HCT116 (cell line): Measurements from ENCODE around the gene PAX7. TPM values are rescaled to one million over a fixed set of nuclear protein-coding genes. Genes with fewer than 3 reads are reported as not detected.

Experiments
- ATAC-seq: fragments of 200-7000 bp; cut with Tn5 transposase; 2 replicates; pipeline ENCODE4 v1.9.1; 2020; ENCODE audit warnings: mild to moderate bottlenecking, moderate library complexity
- BruUV-seq: library from RNA; stranded (reverse); fragments of 400-500 nt; replicated peaks from 2 replicates; lab custom pipeline; 2021; lab: Mats Ljungman, UMichigan
- CTCF ChIA-PET: fragments of 300-600 bp; sonication (Branson Sonifier 250); formaldehyde crosslinking; loops from one replicate; lab custom pipeline; 2021; ENCODE audit warnings: antibody characterized with exemption; lab: Charles Lee
- POLR2A ChIA-PET: fragments of 300-600, 350-600 bp; sonication (Branson Sonifier 250); formaldehyde crosslinking; loops from one replicate; lab custom pipeline; 2021; ENCODE audit warnings: antibody characterized with exemption; lab: Charles Lee
- RAD21 ChIA-PET, 2 experiments: fragments of 300-600 bp; sonication (Branson Sonifier 250); formaldehyde crosslinking; loops; one replicate each; lab custom pipeline; 2023; ENCODE audit warnings: low total read pairs in 2 of 2; ENCODE audit not compliant: uncharacterized antibody in 2 of 2, unreplicated experiment in 2 of 2, low non-redundant PET in 1 of 2; lab: Charles Lee
- DNase-seq: peaks from one replicate; pipeline ENCODE4 v3.0.0-alpha.2; 2010; ENCODE audit warnings: low read depth, low spot score
- H2AFZ ChIP-seq: fragments of 200-600 bp; shearing (Covaris generic), sonication (generic); 2 replicates; pipeline ENCODE4 v1.6.1; 2017; ENCODE audit warnings: low read depth, mixed run types, mixed read lengths, antibody characterized with exemption, low read length; ENCODE audit not compliant: poor library complexity, severe bottlenecking
- H3K27ac ChIP-seq: 2 replicates; pipeline ENCODE4 v1.5.1; 2012; ENCODE audit warnings: low read depth, low read length
- H3K27me3 ChIP-seq: fragments of 200-600 bp; sonication (generic); 2 replicates; pipeline ENCODE4 v1.6.1; 2016; ENCODE audit warnings: mixed run types, low read length, mixed read lengths; ENCODE audit not compliant: insufficient read depth
- H3K36me3 ChIP-seq, 2 experiments: fragments of 200-500 bp in 1 of 2; fragments of 200-600 bp in 1 of 2; sonication (Bioruptor generic) in 1 of 2; sonication (generic) in 1 of 2; 2 replicates each; pipeline versions ENCODE4 v1.5.1 to v1.6.1; 2014 to 2016; ENCODE audit warnings: low read length in 2 of 2, inconsistent platforms in 1 of 2, mixed read lengths in 1 of 2, mixed run types in 1 of 2; ENCODE audit not compliant: insufficient read depth in 2 of 2, control insufficient read depth in 1 of 2
- H3K4me1 ChIP-seq, 2 experiments: fragments of 200-600 bp in 1 of 2; sonication (generic) in 1 of 2; 2 replicates each; pipeline versions ENCODE4 v1.5.1 to v1.6.1; 2012 to 2017; ENCODE audit warnings: low read length in 2 of 2, inconsistent platforms in 1 of 2, mild to moderate bottlenecking in 1 of 2, mixed read lengths in 1 of 2, mixed run types in 1 of 2, moderate library complexity in 1 of 2; ENCODE audit not compliant: insufficient read depth in 2 of 2, control insufficient read depth in 1 of 2
- H3K4me2 ChIP-seq: fragments of 200-600 bp; sonication (generic); 2 replicates; pipeline ENCODE4 v1.6.1; 2017; ENCODE audit warnings: mixed run types, low read length, mixed read lengths
- H3K4me3 ChIP-seq, 2 experiments: fragments of 200-600 bp in 1 of 2; sonication (generic) in 1 of 2; replicated peaks in 1 of 2; 2 replicates each; pipeline ENCODE4 v1.5.1; 2011 to 2016; ENCODE audit warnings: low read length in 2 of 2, control low read depth in 1 of 2, low read depth in 1 of 2, mild to moderate bottlenecking in 1 of 2, mixed read lengths in 1 of 2, mixed run types in 1 of 2
- H3K79me2 ChIP-seq: fragments of 200-600 bp; sonication (generic); 2 replicates; pipeline ENCODE4 v1.6.1; 2017; ENCODE audit warnings: mild to moderate bottlenecking, mixed run types, low read length, moderate library complexity, mixed read lengths; ENCODE audit not compliant: insufficient read depth
- H3K9ac ChIP-seq: fragments of 200-600 bp; sonication (generic); 2 replicates; pipeline ENCODE4 v1.6.1; 2016; ENCODE audit warnings: low read length, mixed read lengths
- H3K9me2 ChIP-seq: fragments of 200-600 bp; sonication (generic), shearing (Covaris generic); 2 replicates; pipeline ENCODE4 v1.6.1; 2017; ENCODE audit warnings: mixed run types, mild to moderate bottlenecking, moderate library complexity; ENCODE audit not compliant: insufficient read depth
- H3K9me3 ChIP-seq, 2 experiments: fragments of 200-500 bp in 1 of 2; fragments of 200-600 bp in 1 of 2; sonication (Bioruptor generic) in 1 of 2; sonication (generic) in 1 of 2; 2 replicates each; pipeline ENCODE4 v1.6.1; 2014 to 2017; ENCODE audit warnings: low read length in 2 of 2, mixed read lengths in 2 of 2, inconsistent platforms in 1 of 2, low read depth in 1 of 2, mild to moderate bottlenecking in 1 of 2, mixed run types in 1 of 2, moderate library complexity in 1 of 2; ENCODE audit not compliant: control insufficient read depth in 1 of 2, insufficient read depth in 1 of 2
- H4K20me1 ChIP-seq: fragments of 200-600 bp; sonication (generic), shearing (Covaris generic); 2 replicates; pipeline ENCODE4 v1.6.1; 2017; ENCODE audit warnings: mixed run types, mild to moderate bottlenecking, moderate library complexity; ENCODE audit not compliant: insufficient read depth
- CEBPB ChIP-seq: IDR thresholded peaks from 2 replicates; pipeline ENCODE4 v1.6.1; 2012; ENCODE audit warnings: low read depth
- EGR1 ChIP-seq: IDR thresholded peaks from 2 replicates; pipeline ENCODE4 v1.6.1; 2012; ENCODE audit warnings: low read depth
- POLR2A ChIP-seq: IDR thresholded peaks from 2 replicates; pipeline ENCODE4 v1.7.0; 2011; ENCODE audit warnings: borderline replicate concordance; ENCODE audit not compliant: insufficient read depth, insufficient read length; ENCODE audit errors: extremely low read depth
- SP1 ChIP-seq: IDR thresholded peaks from 2 replicates; pipeline ENCODE4 v1.6.1; 2012; ENCODE audit warnings: low read depth
- TCF7L2 ChIP-seq: IDR thresholded peaks from 2 replicates; pipeline ENCODE4 v1.7.0; 2011; ENCODE audit warnings: borderline replicate concordance, inconsistent platforms; ENCODE audit not compliant: insufficient read depth, insufficient read length; ENCODE audit errors: extremely low read depth
- intact Hi-C: fragments of 100-400 bp; cut with micrococcal nuclease; formaldehyde crosslinking; loops from 2 replicates; pipeline ENCODE4 v1.10.0; 2022
- total RNA-seq: library from RNA; stranded (reverse); gene quantifications from one replicate; pipeline ENCODE4 v1.2.1, GENCODE V29; 2021; ENCODE audit not compliant: unreplicated experiment
- TF ChIP-seq, protein P1 (sequence below): IDR thresholded peaks from 2 replicates; pipeline ENCODE4 v1.6.1; 2012
- TF ChIP-seq, protein P2 (sequence below): IDR thresholded peaks from 2 replicates; pipeline ENCODE4 v1.6.1; 2011; ENCODE audit warnings: mild to moderate bottlenecking, low read length, moderate library complexity; ENCODE audit not compliant: insufficient replicate concordance; ENCODE audit errors: extremely low read depth
- TF ChIP-seq, protein P3 (sequence below): IDR thresholded peaks from 2 replicates; pipeline ENCODE4 v1.6.1; 2012; ENCODE audit warnings: low read depth

The PAX7 gene
- total RNA-seq, 1 experiment from 2014 or later = not detected

DNA sequence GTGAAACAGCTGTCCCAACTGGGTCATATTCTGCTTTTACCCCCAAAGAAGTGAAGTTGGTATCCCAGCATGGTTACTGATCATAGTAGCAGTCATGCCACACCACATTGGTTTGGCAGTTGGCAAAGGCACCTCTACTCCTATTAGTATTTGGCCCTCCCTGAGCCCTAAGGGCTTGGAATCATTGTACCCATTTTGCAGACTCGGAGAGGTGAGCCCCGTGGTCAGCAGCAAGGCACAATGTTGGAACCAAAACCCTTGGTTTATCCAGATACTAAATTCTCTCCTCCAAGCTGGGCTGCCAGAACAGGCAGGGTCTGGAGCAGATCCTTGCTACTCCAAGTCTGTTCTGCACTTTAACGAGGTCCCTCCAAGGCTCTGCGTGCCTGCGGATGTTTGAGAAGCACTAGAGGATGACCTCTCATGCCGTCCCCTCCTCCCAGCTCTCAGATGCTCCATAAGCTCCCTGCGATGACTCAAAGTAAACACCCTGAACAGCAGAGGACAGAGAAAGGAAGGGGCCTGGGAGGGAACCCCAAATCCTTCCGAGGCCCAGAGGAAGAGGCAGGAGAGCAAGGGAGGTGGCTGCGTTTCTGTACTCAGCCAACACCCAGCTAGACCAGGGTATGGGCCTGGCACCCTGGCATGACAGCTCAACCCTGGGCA, 89.3 kb downstream of the PAX7 start:
- ChIA-PET POLR2A (no interaction called here), CTCF (no interaction called here)

More for the DNA sequence above, 89.3 kb downstream of the PAX7 start:
- H3K27me3 ChIP-seq = peaks cover 13% of the 10 kb centered on the region; the same call in 1 of the 2 replicates
- no peaks in the 10 kb centered on the region for H3K79me2 ChIP-seq
- TF ChIP-seq POLR2A (no peak), SP1 (no peak), CEBPB (no peak), EGR1 (no peak), TCF7L2 (no peak)
- TF ChIP-seq, protein P1, sequence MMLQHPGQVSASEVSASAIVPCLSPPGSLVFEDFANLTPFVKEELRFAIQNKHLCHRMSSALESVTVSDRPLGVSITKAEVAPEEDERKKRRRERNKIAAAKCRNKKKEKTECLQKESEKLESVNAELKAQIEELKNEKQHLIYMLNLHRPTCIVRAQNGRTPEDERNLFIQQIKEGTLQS = no peak
- TF ChIP-seq, protein P2, sequence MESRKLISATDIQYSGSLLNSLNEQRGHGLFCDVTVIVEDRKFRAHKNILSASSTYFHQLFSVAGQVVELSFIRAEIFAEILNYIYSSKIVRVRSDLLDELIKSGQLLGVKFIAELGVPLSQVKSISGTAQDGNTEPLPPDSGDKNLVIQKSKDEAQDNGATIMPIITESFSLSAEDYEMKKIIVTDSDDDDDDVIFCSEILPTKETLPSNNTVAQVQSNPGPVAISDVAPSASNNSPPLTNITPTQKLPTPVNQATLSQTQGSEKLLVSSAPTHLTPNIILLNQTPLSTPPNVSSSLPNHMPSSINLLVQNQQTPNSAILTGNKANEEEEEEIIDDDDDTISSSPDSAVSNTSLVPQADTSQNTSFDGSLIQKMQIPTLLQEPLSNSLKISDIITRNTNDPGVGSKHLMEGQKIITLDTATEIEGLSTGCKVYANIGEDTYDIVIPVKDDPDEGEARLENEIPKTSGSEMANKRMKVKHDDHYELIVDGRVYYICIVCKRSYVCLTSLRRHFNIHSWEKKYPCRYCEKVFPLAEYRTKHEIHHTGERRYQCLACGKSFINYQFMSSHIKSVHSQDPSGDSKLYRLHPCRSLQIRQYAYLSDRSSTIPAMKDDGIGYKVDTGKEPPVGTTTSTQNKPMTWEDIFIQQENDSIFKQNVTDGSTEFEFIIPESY = no peak
- TF ChIP-seq, protein P3, sequence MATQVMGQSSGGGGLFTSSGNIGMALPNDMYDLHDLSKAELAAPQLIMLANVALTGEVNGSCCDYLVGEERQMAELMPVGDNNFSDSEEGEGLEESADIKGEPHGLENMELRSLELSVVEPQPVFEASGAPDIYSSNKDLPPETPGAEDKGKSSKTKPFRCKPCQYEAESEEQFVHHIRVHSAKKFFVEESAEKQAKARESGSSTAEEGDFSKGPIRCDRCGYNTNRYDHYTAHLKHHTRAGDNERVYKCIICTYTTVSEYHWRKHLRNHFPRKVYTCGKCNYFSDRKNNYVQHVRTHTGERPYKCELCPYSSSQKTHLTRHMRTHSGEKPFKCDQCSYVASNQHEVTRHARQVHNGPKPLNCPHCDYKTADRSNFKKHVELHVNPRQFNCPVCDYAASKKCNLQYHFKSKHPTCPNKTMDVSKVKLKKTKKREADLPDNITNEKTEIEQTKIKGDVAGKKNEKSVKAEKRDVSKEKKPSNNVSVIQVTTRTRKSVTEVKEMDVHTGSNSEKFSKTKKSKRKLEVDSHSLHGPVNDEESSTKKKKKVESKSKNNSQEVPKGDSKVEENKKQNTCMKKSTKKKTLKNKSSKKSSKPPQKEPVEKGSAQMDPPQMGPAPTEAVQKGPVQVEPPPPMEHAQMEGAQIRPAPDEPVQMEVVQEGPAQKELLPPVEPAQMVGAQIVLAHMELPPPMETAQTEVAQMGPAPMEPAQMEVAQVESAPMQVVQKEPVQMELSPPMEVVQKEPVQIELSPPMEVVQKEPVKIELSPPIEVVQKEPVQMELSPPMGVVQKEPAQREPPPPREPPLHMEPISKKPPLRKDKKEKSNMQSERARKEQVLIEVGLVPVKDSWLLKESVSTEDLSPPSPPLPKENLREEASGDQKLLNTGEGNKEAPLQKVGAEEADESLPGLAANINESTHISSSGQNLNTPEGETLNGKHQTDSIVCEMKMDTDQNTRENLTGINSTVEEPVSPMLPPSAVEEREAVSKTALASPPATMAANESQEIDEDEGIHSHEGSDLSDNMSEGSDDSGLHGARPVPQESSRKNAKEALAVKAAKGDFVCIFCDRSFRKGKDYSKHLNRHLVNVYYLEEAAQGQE = no peak
- H3K36me3 ChIP-seq = no peaks in the 10 kb centered on the region
- no peak overlapping the region for H3K27ac ChIP-seq
- BruUV-seq = no TSS peak
- no peaks in the 10 kb centered on the region for H3K9me3 ChIP-seq
- intact Hi-C loops = no loop called here
- H3K4me3 ChIP-seq = no peak overlapping the region
- RAD21 ChIA-PET = no interaction called here
- no peaks in the 10 kb centered on the region for H3K9me2 ChIP-seq
- no peak overlapping the region for H3K4me2 ChIP-seq
- no peaks in the 10 kb centered on the region for H4K20me1 ChIP-seq
- H2AFZ ChIP-seq = no peak overlapping the region
- no peaks in the 10 kb centered on the region for H3K4me1 ChIP-seq
- no peak for ATAC-seq
- no peak overlapping the region for H3K9ac ChIP-seq
- DNase-seq = no peak
